Panc1 (cell line): Measurements from ENCODE around the gene CXorf38. TPM values are rescaled to one million over a fixed set of nuclear protein-coding genes. Genes with fewer than 3 reads are reported as not detected.

Source experiments
- ATAC-seq: fragments of 200-7000 bp; cut with Tn5 transposase; 2 replicates; pipeline ENCODE4 v1.9.1; 2020; ENCODE audit warnings: mild to moderate bottlenecking, moderate library complexity
- BruUV-seq: library from RNA; stranded (reverse); fragments of 400-500 nt; replicated peaks from 2 replicates; lab custom pipeline; 2021; lab: Mats Ljungman, UMichigan
- CTCF ChIA-PET: fragments of 300-600 bp; sonication (Branson Sonifier 250); formaldehyde crosslinking; loops from one replicate; lab custom pipeline; 2022; ENCODE audit warnings: antibody characterized with exemption; lab: Charles Lee
- POLR2A ChIA-PET: fragments of 300-600 bp; sonication (Branson Sonifier 250); formaldehyde crosslinking; loops from one replicate; lab custom pipeline; 2022; ENCODE audit warnings: antibody characterized with exemption; lab: Charles Lee
- DNase-seq: peaks from one replicate; pipeline ENCODE4 v3.0.0-alpha.2; 2010; ENCODE audit warnings: low read depth, low spot score
- H3K27ac ChIP-seq: 2 replicates; pipeline ENCODE4 v1.5.1; 2011; ENCODE audit warnings: mild to moderate bottlenecking, low read length, inconsistent platforms
- H3K27me3 ChIP-seq: fragments of 200-500 bp; sonication (Bioruptor generic); 2 replicates; pipeline ENCODE4 v1.6.0; 2014; ENCODE audit warnings: low read length, inconsistent platforms; ENCODE audit not compliant: control insufficient read depth, insufficient read depth
- H3K36me3 ChIP-seq: fragments of 200-500 bp; sonication (Bioruptor generic); 2 replicates; pipeline ENCODE4 v1.5.1; 2014; ENCODE audit warnings: inconsistent platforms, mild to moderate bottlenecking, low read length, moderate library complexity; ENCODE audit not compliant: control insufficient read depth, insufficient read depth
- H3K4me1 ChIP-seq: 2 replicates; pipeline ENCODE4 v1.5.1; 2011; ENCODE audit warnings: inconsistent platforms, mild to moderate bottlenecking, low read length, moderate library complexity; ENCODE audit not compliant: control insufficient read depth, insufficient read depth
- H3K4me3 ChIP-seq, 2 experiments: 2 replicates each; pipeline ENCODE4 v1.5.1; 2011 to 2012; ENCODE audit warnings: low read depth in 2 of 2, low read length in 2 of 2, mild to moderate bottlenecking in 2 of 2, inconsistent platforms in 1 of 2, moderate library complexity in 1 of 2
- H3K9me3 ChIP-seq: fragments of 200-500 bp; sonication (Bioruptor generic); 2 replicates; pipeline ENCODE4 v1.5.1; 2014; ENCODE audit warnings: low read depth, mild to moderate bottlenecking, inconsistent platforms, low read length, moderate library complexity; ENCODE audit not compliant: control insufficient read depth, insufficient read depth
- CTCF ChIP-seq: fragments of 450-650 bp; IDR thresholded peaks from 2 replicates; pipeline ENCODE4 v1.5.1; 2017; ENCODE audit warnings: mild to moderate bottlenecking
- POLR2AphosphoS5 ChIP-seq: IDR thresholded peaks from 2 replicates; pipeline ENCODE4 v1.6.1; 2012; ENCODE audit warnings: mild to moderate bottlenecking, low read depth, low read length, moderate library complexity
- REST ChIP-seq, 2 experiments: IDR thresholded peaks; 2 replicates each; pipeline ENCODE4 v1.6.1; 2011 to 2012; ENCODE audit warnings: low read depth in 2 of 2, control low read depth in 1 of 2, low read length in 1 of 2, mild to moderate bottlenecking in 1 of 2, moderate library complexity in 1 of 2; ENCODE audit not compliant: insufficient read depth in 1 of 2
- SIN3A ChIP-seq: IDR thresholded peaks from 2 replicates; pipeline ENCODE4 v1.6.1; 2012; ENCODE audit warnings: low read depth, mild to moderate bottlenecking, low read length, moderate library complexity, borderline replicate concordance; ENCODE audit not compliant: insufficient read depth
- TCF7L2 ChIP-seq: IDR thresholded peaks from 2 replicates; pipeline ENCODE4 v1.6.1; 2011; ENCODE audit warnings: mild to moderate bottlenecking, low read depth, low read length, inconsistent platforms
- in situ Hi-C: cut with HindIII; loops from 2 replicates; pipeline ENCODE4 v1.10.0; 2016; ENCODE audit warnings: low sequenced_read_pairs, low pct_unique_long_range_greater_than_20kb
- intact Hi-C: fragments of 100-400 bp; cut with micrococcal nuclease; formaldehyde crosslinking; loops from one replicate; pipeline ENCODE4 v1.10.0; 2022; ENCODE audit not compliant: unreplicated experiment
- total RNA-seq: library from RNA; stranded (reverse); gene quantifications from one replicate; pipeline ENCODE4 v1.2.1, GENCODE V29; 2021; ENCODE audit not compliant: unreplicated experiment

Gene CXorf38
- total RNA-seq, 1 experiment from 2014 or later, result 7.8 TPM

DNA sequence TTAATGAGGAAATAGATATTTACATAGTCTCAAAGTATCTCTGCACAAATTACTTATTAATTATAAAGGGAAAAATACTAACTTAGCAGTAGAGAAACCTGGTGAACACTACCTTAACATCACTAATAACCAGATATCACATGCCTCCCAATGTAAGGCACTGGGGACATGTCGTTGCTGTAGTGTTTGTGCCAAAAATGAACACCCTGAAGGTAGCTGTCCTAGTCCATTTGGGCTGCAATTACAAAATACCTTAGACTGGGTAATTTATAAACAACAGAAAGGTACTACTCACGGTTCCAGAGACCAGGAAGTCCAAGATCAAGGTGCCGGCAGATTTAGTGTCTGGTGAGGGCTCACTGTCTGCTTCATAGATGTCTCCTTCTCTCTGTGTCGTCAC is 34.9 kb downstream of the CXorf38 start:
- BruUV-seq, result no TSS peak
- Histone ChIP-seq H3K4me1 (no peaks in the 10 kb centered on the region), H3K4me3 (no peak overlapping the region), H3K27ac (no peak overlapping the region), H3K36me3 (no peaks in the 10 kb centered on the region), H3K27me3 (no peaks in the 10 kb centered on the region), H3K9me3 (no peaks in the 10 kb centered on the region)
- no peak for ATAC-seq
- TF ChIP-seq REST (IDR thresholded peaks at IDR 0.05; ENCODE audit: insufficient read depth in 1 of 2, low read depth in 2 of 2, low read length in 1 of 2) (no peak), CTCF (no peak), TCF7L2 (no peak), SIN3A (no peak), POLR2AphosphoS5 (no peak)
- CTCF ChIA-PET, result no interaction called here
- POLR2A ChIA-PET, result no interaction called here
- DNase-seq, result no peak
- intact Hi-C loops, result no loop called here
- in situ Hi-C loops, result no loop called here

DNA sequence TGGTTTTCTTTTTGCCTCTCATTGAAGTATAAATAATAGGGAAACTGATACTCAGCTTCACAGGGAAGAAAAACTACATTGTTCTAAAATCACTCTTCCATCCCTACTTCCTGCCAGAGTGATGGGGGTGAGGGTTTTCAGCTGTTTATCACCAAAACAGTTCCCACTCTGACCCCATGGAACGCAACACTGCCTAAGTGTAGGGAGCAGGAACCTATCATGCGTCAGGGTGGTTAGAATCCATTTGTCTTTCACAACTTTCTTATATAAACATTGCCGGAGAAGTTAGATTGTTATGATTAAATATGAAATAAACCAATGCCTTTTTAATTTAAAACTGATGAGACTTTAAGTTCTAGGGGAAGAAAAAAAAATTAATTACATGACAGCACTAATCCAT is 40.0 kb downstream of the CXorf38 start:
- intact Hi-C loops (no loop called here), in situ Hi-C loops (no loop called here)
- ChIA-PET CTCF (no interaction called here), POLR2A (no interaction called here)
- H3K27ac ChIP-seq, result no peak overlapping the region
- H3K9me3 ChIP-seq, result no peaks in the 10 kb centered on the region
- no peaks in the 10 kb centered on the region for H3K4me1 ChIP-seq
- H3K27me3 ChIP-seq, result no peaks in the 10 kb centered on the region
- no TSS peak for BruUV-seq
- no peak overlapping the region for H3K4me3 ChIP-seq
- no peak for DNase-seq
- ATAC-seq, result no peak
- no peaks in the 10 kb centered on the region for H3K36me3 ChIP-seq
- TF ChIP-seq CTCF, result no peak
- TF ChIP-seq POLR2AphosphoS5, result no peak
- no peak for TF ChIP-seq REST (IDR thresholded peaks at IDR 0.05; ENCODE audit: insufficient read depth in 1 of 2, low read depth in 2 of 2, low read length in 1 of 2)
- no peak for TF ChIP-seq TCF7L2
- no peak for TF ChIP-seq SIN3A
